CD4-positive, alpha-beta T cell treated with Interleukin-21 for 1 hour (primary cell): ENCODE data around the gene BRD3OS.
"Not testable (repeated sequence)": the region's sequence is repeated elsewhere in the genome, so short reads cannot be mapped to it uniquely, and the experiment has no call there.

Experiments used
- DNase-seq: peaks from one replicate; pipeline ENCODE4 v3.0.0-alpha.2; 2020

Gene BRD3OS

GRCh38 chr9:134024828-134025605, at the start of gene BRD3OS:
TSS of gene BRD3OS (plus strand) at chr9:134025481. CDS start at chr9:134026748, 1,267 bp downstream.
- peak; percentile 95 for DNase-seq

- no peak for DNase-seq
Observed at GRCh38 chr9:133975511-133975910, 49.8 kb upstream of the BRD3OS start.

GRCh38 chr9:133976191-133976861, 49.0 kb upstream of the BRD3OS start:
- DNase-seq, result no peak

- no peak for DNase-seq
Observed at GRCh38 chr9:133976887-133977286, 48.4 kb upstream of the BRD3OS start.

GRCh38 chr9:133977421-133978201, 47.7 kb upstream of the BRD3OS start:
- no peak for DNase-seq

- no peak for DNase-seq
Observed at GRCh38 chr9:133978226-133978898, 46.9 kb upstream of the BRD3OS start.

- no peak for DNase-seq
Observed at GRCh38 chr9:133978899-133979272, 46.4 kb upstream of the BRD3OS start.

- DNase-seq, result no peak
Observed at GRCh38 chr9:133979273-133979920, 45.9 kb upstream of the BRD3OS start.

- no peak for DNase-seq
Observed at GRCh38 chr9:133979921-133980863, 45.1 kb upstream of the BRD3OS start.

- DNase-seq, result no peak
Observed at GRCh38 chr9:133980864-133981588, 44.3 kb upstream of the BRD3OS start.

- no peak for DNase-seq
Observed at GRCh38 chr9:133981589-133981957, 43.7 kb upstream of the BRD3OS start.

GRCh38 chr9:133981958-133982681, 43.2 kb upstream of the BRD3OS start:
- DNase-seq, result no peak

- DNase-seq, result no peak
Observed at GRCh38 chr9:133982971-133983720, 42.1 kb upstream of the BRD3OS start.

GRCh38 chr9:133986061-133986460, 39.2 kb upstream of the BRD3OS start:
- DNase-seq, result no peak

- no peak for DNase-seq
Observed at GRCh38 chr9:133986774-133987445, 38.4 kb upstream of the BRD3OS start.

GRCh38 chr9:133987446-133987788, 37.9 kb upstream of the BRD3OS start:
- no peak for DNase-seq

GRCh38 chr9:133987946-133988665, 37.2 kb upstream of the BRD3OS start:
- no peak for DNase-seq

- not testable (repeated sequence) for DNase-seq
Observed at GRCh38 chr9:133988771-133989170, 36.5 kb upstream of the BRD3OS start.
